Heart left ventricle (tissue), 13 donors: ENCODE data around the gene TNFRSF11A.

ENCODE experiments used
- CTCF ChIP-seq, 12 donors: fragments of 200-600 bp; sonication (generic) in 4 of 12; IDR thresholded peaks; one replicate each; pipeline versions ENCODE4 v1.5.0 to v1.8.0; 2018 to 2022; ENCODE audit warnings: antibody characterized with exemption in 12 of 12, mild to moderate bottlenecking in 5 of 12
- POLR2A ChIP-seq, 2 donors: fragments of 450-650 bp; IDR thresholded peaks; one replicate each; pipeline ENCODE4 v1.6.1; 2017; ENCODE audit warnings: antibody characterized with exemption in 2 of 2, mild to moderate bottlenecking in 2 of 2, moderate library complexity in 2 of 2
- donor health status: ischemic (EF 13 %, LVEDD 7.1; RV severe dilation, severe dysfunction).
- donor health status: DM: no; HTN: yes; CAD: no.
- donor health status: DM: no; HTN: no; CAD: no.
- donor health status: ischemic (EF 25% LVEDD 6.9; RV normal size, moderate dysfunction).
- donor health status: ischemic (EF 25% LVEDD 5.7; RV mildly dilated, moderate dysfunction).
- donor health status: ischemic (EF 35%, LVEDD 5.7; RV mildly dilated, moderate dysfunction).
- donor health status: nonischemic (EF 11% LVEDD 7.7; RV severe dilation, severe dysfunction).
- donor health status: DM: yes; HTN: yes; CAD: no.
- donor health status: PGD.
- donor health status: ischemic (EF 29% LVEDD 5.4; RV normal size, mild dysfunction).
- donor health status: nonischemic (EF 23%, LVEDD 6.1; RV moderate dilation, normal function).

GRCh38 chr18:62343316-62343715 is 18.2 kb downstream of the TNFRSF11A start:
- TF ChIP-seq POLR2A (IDR thresholded peaks at IDR 0.05), result no peak
- TF ChIP-seq CTCF (IDR thresholded peaks at IDR 0.05), result no peak
